Liver (tissue), 2 donors: ENCODE measurements around the gene SGCD.

Experiments
- ATF3 ChIP-seq: IDR thresholded peaks from 2 replicates; pipeline ENCODE4 v1.6.1; 2016; ENCODE audit warnings: antibody characterized with exemption
- JUND ChIP-seq, 2 donors: IDR thresholded peaks; 2 replicates each; pipeline ENCODE4 v1.6.1; 2016; ENCODE audit warnings: antibody characterized with exemption in 2 of 2
- donor health status: healthy.

GRCh38 chr5:156391139-156391538, 64.2 kb downstream of the SGCD start:
- TF ChIP-seq ATF3 (no peak), JUND (IDR thresholded peaks at IDR 0.05) (no peak)
